H1 (cell line): ENCODE measurements around the gene DVL1.

Experiments
- CTCF ChIP-seq, 3 experiments: IDR thresholded peaks; 1 replicate in 2 of 3; 2 replicates in 1 of 3; pipeline versions ENCODE4 v1.5.1 to v1.6.1; 2011; ENCODE audit warnings: low read length in 3 of 3, mild to moderate bottlenecking in 3 of 3, inconsistent platforms in 2 of 3, low read depth in 1 of 3, moderate library complexity in 1 of 3; ENCODE audit not compliant: insufficient read depth in 1 of 3; ENCODE audit errors: control extremely low read depth in 1 of 3
- EP300 ChIP-seq, 2 experiments: IDR thresholded peaks; 1 replicate in 1 of 2; 2 replicates in 1 of 2; pipeline ENCODE4 v1.6.1; 2011 to 2012; ENCODE audit warnings: low read depth in 2 of 2, low read length in 2 of 2, mild to moderate bottlenecking in 2 of 2, borderline replicate concordance in 1 of 2, inconsistent platforms in 1 of 2, moderate library complexity in 1 of 2
- EZH2 ChIP-seq: fragments of 200-600 bp; sonication (generic); IDR thresholded peaks from 2 replicates; pipeline ENCODE4 v1.7.1; 2012; ENCODE audit warnings: low read depth, mild to moderate bottlenecking, moderate library complexity, low read length, inconsistent platforms; ENCODE audit not compliant: severe bottlenecking
- GTF2F1 ChIP-seq: IDR thresholded peaks from 2 replicates; pipeline ENCODE4 v1.6.1; 2012; ENCODE audit warnings: low read depth, low read length, improper control_type of control experiment, borderline replicate concordance
- USF2 ChIP-seq: IDR thresholded peaks from 2 replicates; pipeline ENCODE4 v1.6.1; 2011; ENCODE audit warnings: low read length, improper control_type of control experiment
- YY1 ChIP-seq: IDR thresholded peaks from 2 replicates; pipeline ENCODE4 v1.6.1; 2011; ENCODE audit warnings: low read depth, mild to moderate bottlenecking, low read length

- TF ChIP-seq EZH2 (no peak), USF2 (no peak), CTCF (IDR thresholded peaks at IDR 0.05; ENCODE audit: control extremely low read depth in 1 of 3, insufficient read depth in 1 of 3, low read depth in 1 of 3, low read length in 3 of 3) (no peak), YY1 (no peak), GTF2F1 (no peak), EP300 (IDR thresholded peaks at IDR 0.05; ENCODE audit: borderline replicate concordance in 1 of 2, low read depth in 2 of 2, low read length in 2 of 2) (no peak)
Observed at GRCh38 chr1:1385931-1386330, 36.7 kb upstream of the DVL1 start.
